ENCODE results near the gene EYA3. TPM values are rescaled to one million over a fixed set of nuclear protein-coding genes. Genes with fewer than 3 reads are reported as not detected.

The EYA3 gene
- total RNA-seq, 2 donors from 2014 or later, result 12.5 to 13.8 TPM

DNA sequence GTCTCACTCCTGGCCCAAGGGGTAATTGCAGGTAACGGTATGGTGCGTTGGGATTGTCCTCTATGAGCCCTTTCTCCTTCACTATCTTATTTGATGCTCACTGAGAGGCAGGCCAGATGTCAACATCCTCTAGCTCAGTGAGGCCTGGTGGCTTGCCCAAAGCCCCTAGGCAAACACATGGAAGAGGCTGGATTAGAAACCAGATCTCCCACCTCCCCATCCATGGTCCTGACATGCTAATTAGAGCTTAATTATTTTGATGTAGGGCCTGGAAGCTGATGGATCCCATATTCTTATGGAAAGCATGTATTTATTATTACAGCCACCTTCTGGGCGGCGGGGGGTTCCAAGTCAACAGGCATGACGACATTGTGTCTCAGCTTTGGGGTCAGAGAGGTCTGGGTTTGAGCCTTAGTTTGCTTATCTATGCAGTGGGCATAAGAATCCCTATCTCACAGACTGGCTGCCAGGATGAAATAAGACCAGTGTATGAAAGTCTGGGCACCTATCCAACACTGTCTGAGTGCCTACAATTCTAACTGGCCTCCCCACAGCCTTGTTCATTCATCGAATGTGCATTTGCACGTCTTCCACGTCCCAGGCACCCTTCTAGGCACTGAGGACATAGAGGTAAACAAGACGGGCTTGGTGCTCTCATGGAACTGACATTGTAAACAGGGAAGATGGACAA is 147.4 kb downstream of the EYA3 start:
- DNase-seq (no peak), ATAC-seq (no peak)
- no peaks in the 10 kb centered on the region for H3K9me3 ChIP-seq (ENCODE audit: control insufficient read depth, low read length, poor library complexity, severe bottlenecking)
- Mint-ChIP-seq H3K27me3 (no peaks in the 10 kb centered on the region), H3K27ac (peak overlapping the region; percentile 84), H3K4me1 (peaks cover 32% of the 10 kb centered on the region), H3K36me3 (ENCODE audit: low read depth) (no peaks in the 10 kb centered on the region), H3K4me3 (peak overlapping the region; percentile 5)

DNA sequence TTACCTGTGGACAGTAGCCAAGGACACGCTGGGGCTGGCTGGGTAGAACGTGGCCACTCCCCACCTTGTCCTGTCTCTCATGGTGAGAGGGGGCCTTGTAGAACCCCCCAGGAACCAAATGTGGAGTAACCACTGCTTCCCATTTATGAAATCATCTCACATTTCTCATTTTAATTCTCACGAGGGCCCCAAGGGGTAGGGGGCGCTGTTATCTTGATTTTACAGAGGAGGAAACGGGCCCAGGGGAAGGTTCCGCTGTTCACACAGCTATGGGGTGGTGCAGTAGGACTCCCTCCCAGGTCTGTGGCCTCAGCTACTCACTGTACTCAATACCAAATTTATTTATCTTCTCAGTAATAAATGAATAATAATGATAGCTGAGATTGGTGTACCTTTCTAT is 148.1 kb downstream of the EYA3 start:
- no peaks in the 10 kb centered on the region for H3K9me3 ChIP-seq (ENCODE audit: control insufficient read depth, low read length, poor library complexity, severe bottlenecking)
- H3K27me3 Mint-ChIP-seq, result peaks cover 5% of the 10 kb centered on the region
- ATAC-seq, result peak; percentile 89
- H3K4me3 Mint-ChIP-seq, result peak overlapping the region; percentile 49
- peaks cover 39% of the 10 kb centered on the region for H3K4me1 Mint-ChIP-seq
- peak overlapping the region; percentile 84 for H3K27ac Mint-ChIP-seq
- no peaks in the 10 kb centered on the region for H3K36me3 Mint-ChIP-seq (ENCODE audit: low read depth)
- peak; percentile 42 to 60 (median 42) for DNase-seq

DNA sequence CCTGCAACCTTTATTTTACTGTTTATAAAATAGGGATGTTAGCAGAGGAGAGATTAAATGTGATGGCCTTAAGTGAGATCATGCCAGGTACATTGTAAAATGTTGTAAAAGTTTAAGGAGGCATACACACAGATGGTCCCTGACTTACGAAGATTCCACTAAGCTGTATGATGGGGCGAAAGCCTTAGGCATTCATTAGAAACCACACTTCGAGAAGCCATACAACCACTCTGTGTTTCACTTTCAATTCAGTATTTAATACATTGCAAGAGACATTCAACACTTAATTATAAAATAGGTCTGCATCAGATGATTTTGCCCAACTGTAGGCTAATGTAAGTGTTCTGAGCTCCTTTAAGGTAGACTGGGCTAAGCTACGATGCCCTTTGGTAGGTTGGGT is 149.9 kb downstream of the EYA3 start:
- H3K9me3 ChIP-seq (ENCODE audit: control insufficient read depth, low read length, poor library complexity, severe bottlenecking), result no peaks in the 10 kb centered on the region
- H3K27me3 Mint-ChIP-seq, result peaks cover 10% of the 10 kb centered on the region
- peaks cover 36% of the 10 kb centered on the region for H3K4me1 Mint-ChIP-seq
- no peak overlapping the region for H3K4me3 Mint-ChIP-seq
- no peak overlapping the region for H3K27ac Mint-ChIP-seq
- DNase-seq (no peak), ATAC-seq (no peak)
- H3K36me3 Mint-ChIP-seq (ENCODE audit: low read depth), result no peaks in the 10 kb centered on the region

DNA sequence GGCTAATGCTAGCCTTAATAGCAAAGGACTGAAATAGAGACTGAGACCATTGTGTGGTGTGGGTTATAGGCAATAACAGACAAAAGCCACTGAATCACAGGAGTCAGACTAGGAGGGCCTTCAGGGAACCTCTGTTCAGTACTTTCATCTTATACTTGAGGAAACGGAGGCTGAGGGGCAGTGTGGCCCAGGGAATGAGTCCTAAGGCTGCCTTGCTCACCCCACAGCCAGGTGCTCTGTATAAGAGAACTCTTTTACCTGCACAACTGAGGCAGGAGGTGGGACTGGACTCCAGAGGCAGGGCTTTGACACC is 150.9 kb downstream of the EYA3 start:
- H3K9me3 ChIP-seq (ENCODE audit: control insufficient read depth, low read length, poor library complexity, severe bottlenecking), result no peaks in the 10 kb centered on the region
- Mint-ChIP-seq H3K27me3 (peaks cover 12% of the 10 kb centered on the region), H3K4me1 (peaks cover 31% of the 10 kb centered on the region), H3K4me3 (no peak overlapping the region), H3K36me3 (ENCODE audit: low read depth) (peaks cover 1% of the 10 kb centered on the region), H3K27ac (no peak overlapping the region)
- ATAC-seq (no peak), DNase-seq (no peak)

DNA sequence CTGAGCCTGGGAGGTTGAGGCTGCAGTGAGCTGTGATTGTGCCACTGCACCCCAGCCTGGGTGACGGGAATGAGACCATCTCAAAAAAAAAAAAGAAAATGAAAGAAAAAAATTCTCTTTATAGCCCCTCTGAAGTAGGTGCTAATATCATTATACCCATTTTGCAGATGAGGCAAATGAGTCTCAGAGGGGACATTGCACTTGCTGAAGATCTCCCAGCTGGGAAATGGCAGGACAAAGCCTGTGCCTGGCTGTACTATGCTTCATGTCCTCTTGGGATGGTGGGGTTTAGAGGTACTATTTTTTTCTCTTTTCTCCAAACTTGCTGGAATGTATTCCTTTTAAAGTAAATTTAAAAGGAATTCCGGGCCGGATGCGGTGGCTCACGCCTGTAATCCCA is 152.0 kb downstream of the EYA3 start:
- H3K9me3 ChIP-seq (ENCODE audit: control insufficient read depth, low read length, poor library complexity, severe bottlenecking), result no peaks in the 10 kb centered on the region
- Mint-ChIP-seq H3K27ac (peak overlapping the region; percentile 66), H3K27me3 (peaks cover 15% of the 10 kb centered on the region), H3K36me3 (ENCODE audit: low read depth) (peaks cover 4% of the 10 kb centered on the region), H3K4me1 (peaks cover 31% of the 10 kb centered on the region), H3K4me3 (no peak overlapping the region)
- no peak for ATAC-seq
- no peak for DNase-seq

DNA sequence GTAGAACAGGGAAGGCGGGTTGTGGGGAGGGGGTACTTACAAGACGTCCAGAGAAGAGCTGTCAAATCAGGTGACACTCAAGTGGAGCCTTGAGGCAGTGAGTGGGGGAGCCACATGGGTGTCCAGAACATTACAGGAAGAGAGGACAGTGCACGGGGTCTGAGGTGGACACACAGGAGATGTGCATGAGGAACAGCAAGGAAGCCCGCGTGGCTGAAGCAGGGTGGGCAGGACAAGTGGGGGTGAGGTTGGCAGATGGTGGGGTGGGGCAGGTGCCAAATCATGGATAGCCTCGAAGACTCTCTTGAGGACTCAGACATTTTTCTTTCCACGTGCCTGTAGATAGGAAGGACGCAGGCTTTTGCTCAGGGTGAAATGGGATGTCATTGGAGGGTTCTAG is 152.7 kb downstream of the EYA3 start:
- peaks cover 30% of the 10 kb centered on the region for H3K4me1 Mint-ChIP-seq
- peaks cover 4% of the 10 kb centered on the region for H3K36me3 Mint-ChIP-seq (ENCODE audit: low read depth)
- no peak overlapping the region for H3K4me3 Mint-ChIP-seq
- no peak for DNase-seq
- ATAC-seq, result no peak
- peaks cover 15% of the 10 kb centered on the region for H3K27me3 Mint-ChIP-seq
- peak overlapping the region; percentile 66 for H3K27ac Mint-ChIP-seq
- H3K9me3 ChIP-seq (ENCODE audit: control insufficient read depth, low read length, poor library complexity, severe bottlenecking), result no peaks in the 10 kb centered on the region

DNA sequence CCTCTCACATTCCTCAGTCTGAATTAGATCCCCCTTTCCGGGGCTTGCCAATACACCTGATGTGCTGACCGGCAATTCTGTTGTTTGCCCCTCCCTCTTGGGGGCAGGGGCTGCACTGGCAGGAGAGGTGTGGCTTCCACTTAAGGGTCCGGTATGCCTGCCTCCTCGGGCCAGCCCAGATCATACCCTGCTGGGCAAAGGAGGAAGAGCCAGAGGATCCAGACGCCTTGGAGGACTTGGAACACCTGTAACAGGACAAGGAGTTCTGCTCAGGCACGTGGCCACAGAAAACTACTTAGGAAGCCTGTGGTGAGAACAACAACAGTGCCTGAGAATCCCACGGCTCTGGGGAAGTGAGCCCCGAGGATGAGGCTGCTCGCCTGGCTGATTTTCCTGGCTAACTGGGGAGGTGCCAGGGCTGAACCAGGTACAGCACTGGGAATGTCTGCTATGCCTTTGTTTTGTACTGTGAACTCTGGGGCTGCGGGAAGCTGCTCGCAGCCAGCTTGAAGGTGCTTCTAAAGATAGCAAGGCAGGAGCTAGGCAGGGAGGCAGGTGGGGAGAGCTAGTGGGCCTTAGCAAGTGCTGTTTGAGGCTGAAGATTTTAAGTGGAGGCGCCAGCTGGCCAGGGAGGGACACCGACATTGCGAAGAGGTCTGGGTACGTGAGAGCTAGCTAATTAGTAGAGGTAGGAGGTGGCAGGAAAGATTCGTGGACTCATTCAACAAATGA is 153.4 kb downstream of the EYA3 start, which contains the start of gene SMPDL3B:
Gene SMPDL3B (plus strand): TSS at position 183 of the 732 bp plus-strand sequence. CDS start 184 bp downstream, at position 367.
- Mint-ChIP-seq H3K4me1 (peaks cover 24% of the 10 kb centered on the region), H3K36me3 (ENCODE audit: low read depth) (peaks cover 4% of the 10 kb centered on the region), H3K27me3 (peaks cover 15% of the 10 kb centered on the region), H3K27ac (peak within 1 kb of the TSS; percentile 66), H3K4me3 (peak within 1 kb of the TSS; percentile 58)
- no peaks in the 10 kb centered on the region for H3K9me3 ChIP-seq (ENCODE audit: control insufficient read depth, low read length, poor library complexity, severe bottlenecking)
- DNase-seq, result no peak
- no peak for ATAC-seq

DNA sequence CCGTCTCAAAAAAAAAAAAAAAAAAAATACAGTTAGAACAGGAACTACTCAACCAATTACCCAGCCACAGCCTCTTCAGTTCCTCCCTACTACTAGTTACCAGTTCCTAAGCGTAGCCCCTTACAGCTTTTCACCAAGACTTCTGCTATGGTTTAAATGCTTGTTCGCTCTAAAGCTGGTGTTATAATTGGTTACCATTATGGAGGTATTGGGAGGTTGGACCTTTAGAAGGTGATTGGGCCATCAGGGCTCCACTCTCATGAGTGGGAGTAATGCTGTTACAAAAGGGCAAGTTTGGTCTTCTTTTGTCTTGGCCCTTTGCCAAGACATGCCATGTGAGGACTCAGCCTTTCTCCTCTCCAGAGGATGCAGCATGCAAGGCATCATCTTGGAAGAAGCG is 156.7 kb downstream of the EYA3 start:
- H3K36me3 Mint-ChIP-seq (ENCODE audit: low read depth), result peaks cover 4% of the 10 kb centered on the region
- H3K27ac Mint-ChIP-seq, result no peak overlapping the region
- no peak for ATAC-seq
- H3K27me3 Mint-ChIP-seq, result peaks cover 15% of the 10 kb centered on the region
- no peak for DNase-seq
- no peaks in the 10 kb centered on the region for H3K9me3 ChIP-seq (ENCODE audit: control insufficient read depth, low read length, poor library complexity, severe bottlenecking)
- H3K4me3 Mint-ChIP-seq, result no peak overlapping the region
- H3K4me1 Mint-ChIP-seq, result peaks cover 18% of the 10 kb centered on the region

DNA sequence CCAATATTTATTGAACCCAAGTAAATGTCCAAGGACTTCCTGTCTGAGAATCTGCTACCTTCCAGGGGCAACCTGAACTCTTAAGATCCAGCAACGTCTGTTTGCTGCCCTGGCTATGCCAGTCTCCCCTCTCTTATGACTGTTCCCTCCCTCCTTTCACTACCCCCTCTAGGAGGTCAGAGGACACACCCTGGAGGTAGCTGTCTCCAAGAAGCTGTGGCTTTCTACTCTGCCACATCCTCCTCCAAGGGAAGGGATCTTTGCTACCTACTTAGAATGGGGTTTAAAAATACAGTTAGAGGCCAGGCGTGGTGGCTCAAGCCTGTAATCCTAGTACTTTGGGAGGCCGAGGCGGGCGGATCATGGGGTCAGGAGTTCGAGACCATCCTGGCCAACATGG is 157.2 kb downstream of the EYA3 start:
- Mint-ChIP-seq H3K27me3 (peaks cover 15% of the 10 kb centered on the region), H3K27ac (no peak overlapping the region), H3K4me3 (no peak overlapping the region), H3K4me1 (peaks cover 18% of the 10 kb centered on the region), H3K36me3 (ENCODE audit: low read depth) (peaks cover 4% of the 10 kb centered on the region)
- no peaks in the 10 kb centered on the region for H3K9me3 ChIP-seq (ENCODE audit: control insufficient read depth, low read length, poor library complexity, severe bottlenecking)
- no peak for DNase-seq
- ATAC-seq, result no peak

DNA sequence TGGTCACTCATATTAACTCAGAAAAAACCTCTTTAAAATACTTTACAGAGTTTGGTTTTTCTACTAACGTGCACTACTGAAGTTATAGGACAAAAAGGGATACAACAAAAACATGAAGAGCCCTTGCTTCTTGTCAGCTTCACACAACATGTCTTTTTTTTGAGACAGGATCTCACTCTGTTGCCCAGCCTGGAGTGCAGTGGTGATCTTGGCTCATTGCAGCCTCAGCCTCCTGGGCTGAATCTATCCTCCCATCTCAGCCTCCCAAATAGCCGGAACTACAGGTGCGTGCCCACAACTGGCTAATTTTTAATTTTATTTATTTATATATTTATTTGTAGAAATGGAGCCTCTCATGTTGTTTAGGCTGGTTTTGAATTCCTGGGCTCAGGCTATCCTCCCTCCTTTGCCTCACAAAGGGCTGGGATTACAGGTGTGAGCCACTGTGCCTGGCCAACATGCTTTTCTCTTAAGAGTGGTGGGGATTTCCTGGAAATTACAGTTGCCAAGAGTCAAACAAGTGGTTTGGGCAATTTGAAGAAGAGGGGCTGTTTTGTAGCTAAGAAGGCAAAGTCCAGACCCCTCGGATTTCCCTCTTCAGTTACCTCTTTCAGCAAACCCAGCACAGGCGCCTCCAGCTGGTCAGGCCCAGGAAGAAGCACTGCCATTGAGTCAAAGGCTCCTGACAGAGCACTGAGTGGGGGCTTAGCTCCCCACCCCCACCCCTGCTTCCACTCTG is 160.0 kb downstream of the EYA3 start:
- Mint-ChIP-seq H3K36me3 (ENCODE audit: low read depth) (peaks cover 4% of the 10 kb centered on the region), H3K4me3 (no peak overlapping the region), H3K27ac (no peak overlapping the region), H3K27me3 (peaks cover 5% of the 10 kb centered on the region), H3K4me1 (peaks cover 7% of the 10 kb centered on the region)
- no peak for DNase-seq
- ATAC-seq, result no peak
- no peaks in the 10 kb centered on the region for H3K9me3 ChIP-seq (ENCODE audit: control insufficient read depth, low read length, poor library complexity, severe bottlenecking)

DNA sequence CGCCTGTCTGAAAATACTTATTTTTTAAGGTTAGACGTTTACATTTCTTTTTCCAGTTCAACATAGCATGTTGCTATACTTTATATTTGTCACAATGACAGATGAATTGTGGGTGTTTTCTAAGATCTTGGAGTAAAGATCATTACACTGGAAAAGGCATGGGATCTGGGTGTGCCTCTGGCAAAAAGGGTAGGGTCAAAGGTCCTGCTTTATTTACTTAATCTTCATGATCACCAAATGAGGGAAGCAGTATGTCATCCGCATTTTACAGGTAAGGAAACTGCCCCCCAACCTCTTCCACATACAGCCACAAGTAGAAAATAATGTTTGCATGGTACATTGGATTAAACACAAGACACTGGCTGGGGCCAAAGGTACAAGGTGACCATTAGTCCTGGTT is 166.1 kb downstream of the EYA3 start:
- no peaks in the 10 kb centered on the region for H3K4me1 Mint-ChIP-seq
- H3K9me3 ChIP-seq (ENCODE audit: control insufficient read depth, low read length, poor library complexity, severe bottlenecking), result no peaks in the 10 kb centered on the region
- H3K36me3 Mint-ChIP-seq (ENCODE audit: low read depth), result no peaks in the 10 kb centered on the region
- DNase-seq (no peak), ATAC-seq (no peak)
- H3K4me3 Mint-ChIP-seq, result no peak overlapping the region
- H3K27ac Mint-ChIP-seq, result no peak overlapping the region
- H3K27me3 Mint-ChIP-seq, result no peaks in the 10 kb centered on the region

Data from T-helper 17 cell (primary cell).